AG04450 (cell line): Measurements from ENCODE around the gene NAA80. TPM values are rescaled to one million over a fixed set of nuclear protein-coding genes. Genes with fewer than 3 reads are reported as not detected.
A peak's percentile ranks its signal among the peaks of the same experiment; 100 is the strongest.

ENCODE experiments used
- CTCF ChIA-PET: fragments of 300-600, 350-600 bp; formaldehyde crosslinking; extraction: SDS; loops from one replicate; lab custom pipeline; 2022; ENCODE audit warnings: antibody characterized with exemption, inconsistent platforms; lab: Charles Lee
- POLR2A ChIA-PET: fragments of 350-600 bp; formaldehyde crosslinking; extraction: SDS; loops from one replicate; lab custom pipeline; 2021; ENCODE audit warnings: antibody characterized with exemption, inconsistent platforms; lab: Yijun Ruan, JAX
- DNase-seq: peaks from one replicate; pipeline ENCODE4 v3.0.0-alpha.2; 2011; ENCODE audit warnings: low read depth, low spot score
- H3K27ac ChIP-seq: one replicate; pipeline ENCODE4 v1.5.1; 2012; ENCODE audit warnings: low read depth, low read length, control low read depth
- H3K27me3 ChIP-seq: one replicate; pipeline ENCODE4 v1.6.0; 2012; ENCODE audit warnings: low read length; ENCODE audit not compliant: control insufficient read depth, insufficient read depth
- H3K4me3 ChIP-seq: 2 replicates; pipeline ENCODE4 v1.5.1; 2011; ENCODE audit warnings: mild to moderate bottlenecking, low read depth, low read length, control low read depth
- H3K9me3 ChIP-seq: 2 replicates; pipeline ENCODE4 v1.5.1; 2012; ENCODE audit warnings: low read length; ENCODE audit not compliant: control insufficient read depth, insufficient read depth
- polyA plus RNA-seq: library from polyadenylated mRNA; depleted of rRNA; stranded (reverse); fragments of >200 nt; gene quantifications from 2 replicates; pipeline ENCODE4 v1.2.3, GENCODE V29; 2011
- TF ChIP-seq, protein P1 (sequence below): IDR thresholded peaks from 2 replicates; pipeline ENCODE4 v1.5.1; 2011; ENCODE audit warnings: low read depth, low read length, control low read depth, inconsistent platforms

The NAA80 gene
- polyA plus RNA-seq, 1 experiment, result 2.0 TPM

DNA sequence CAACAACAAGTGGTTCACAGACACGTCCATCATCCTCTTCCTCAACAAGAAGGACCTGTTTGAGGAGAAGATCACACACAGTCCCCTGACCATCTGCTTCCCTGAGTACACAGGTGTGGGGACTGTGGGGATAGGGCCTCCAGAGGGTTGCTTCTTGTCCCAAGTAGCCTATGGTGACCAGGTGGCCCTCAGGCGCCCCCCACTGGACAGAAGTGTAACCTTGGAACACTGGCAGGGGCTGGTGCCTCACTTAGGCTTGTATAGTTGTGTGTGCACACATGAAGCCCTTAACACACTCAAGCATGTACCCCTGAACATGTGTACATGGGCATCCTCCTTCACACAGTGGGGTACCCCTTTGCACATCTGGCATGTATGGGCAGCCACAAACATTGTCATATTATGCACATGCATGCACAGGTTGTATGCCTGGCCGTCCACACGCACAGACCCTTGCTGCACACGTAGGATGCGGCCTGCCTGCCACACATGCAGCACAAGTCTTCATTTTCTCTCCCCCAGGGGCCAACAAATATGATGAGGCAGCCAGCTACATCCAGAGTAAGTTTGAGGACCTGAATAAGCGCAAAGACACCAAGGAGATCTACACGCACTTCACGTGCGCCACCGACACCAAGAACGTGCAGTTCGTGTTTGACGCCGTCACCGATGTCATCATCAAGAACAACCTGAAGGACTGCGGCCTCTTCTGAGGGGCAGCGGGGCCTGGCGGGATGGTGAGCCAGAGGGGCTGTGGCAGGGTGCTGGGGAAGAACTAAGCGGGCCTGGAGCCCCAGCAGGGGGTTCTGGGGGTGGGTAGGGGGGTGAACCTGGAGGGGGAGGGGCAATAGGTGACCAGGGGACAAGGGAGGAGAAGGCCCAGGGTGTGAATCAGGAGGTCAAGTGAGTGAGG, 42.0 kb downstream of the NAA80 start:
- no peak overlapping the region for H3K27ac ChIP-seq
- H3K9me3 ChIP-seq, result no peaks in the 10 kb centered on the region; the same call in 1 of the 2 replicates
- no peak for DNase-seq
- no peak overlapping the region for H3K4me3 ChIP-seq
- CTCF ChIA-PET, result interaction anchor here (0.6 to 4.8 kb wide), 9 partner anchors 7 to 69 kb away, joined by 3 to 35 read pairs (median 6); no protein-coding TSS in a partner anchor
- no peaks in the 10 kb centered on the region for H3K27me3 ChIP-seq
- POLR2A ChIA-PET, result interaction anchor here (1.1 kb wide), 1 partner anchor 12 kb away, joined by 3 read pairs; the partner anchor contains the start of gene SEMA3B
- TF ChIP-seq, protein P1, sequence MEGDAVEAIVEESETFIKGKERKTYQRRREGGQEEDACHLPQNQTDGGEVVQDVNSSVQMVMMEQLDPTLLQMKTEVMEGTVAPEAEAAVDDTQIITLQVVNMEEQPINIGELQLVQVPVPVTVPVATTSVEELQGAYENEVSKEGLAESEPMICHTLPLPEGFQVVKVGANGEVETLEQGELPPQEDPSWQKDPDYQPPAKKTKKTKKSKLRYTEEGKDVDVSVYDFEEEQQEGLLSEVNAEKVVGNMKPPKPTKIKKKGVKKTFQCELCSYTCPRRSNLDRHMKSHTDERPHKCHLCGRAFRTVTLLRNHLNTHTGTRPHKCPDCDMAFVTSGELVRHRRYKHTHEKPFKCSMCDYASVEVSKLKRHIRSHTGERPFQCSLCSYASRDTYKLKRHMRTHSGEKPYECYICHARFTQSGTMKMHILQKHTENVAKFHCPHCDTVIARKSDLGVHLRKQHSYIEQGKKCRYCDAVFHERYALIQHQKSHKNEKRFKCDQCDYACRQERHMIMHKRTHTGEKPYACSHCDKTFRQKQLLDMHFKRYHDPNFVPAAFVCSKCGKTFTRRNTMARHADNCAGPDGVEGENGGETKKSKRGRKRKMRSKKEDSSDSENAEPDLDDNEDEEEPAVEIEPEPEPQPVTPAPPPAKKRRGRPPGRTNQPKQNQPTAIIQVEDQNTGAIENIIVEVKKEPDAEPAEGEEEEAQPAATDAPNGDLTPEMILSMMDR, result peak; percentile 64

DNA sequence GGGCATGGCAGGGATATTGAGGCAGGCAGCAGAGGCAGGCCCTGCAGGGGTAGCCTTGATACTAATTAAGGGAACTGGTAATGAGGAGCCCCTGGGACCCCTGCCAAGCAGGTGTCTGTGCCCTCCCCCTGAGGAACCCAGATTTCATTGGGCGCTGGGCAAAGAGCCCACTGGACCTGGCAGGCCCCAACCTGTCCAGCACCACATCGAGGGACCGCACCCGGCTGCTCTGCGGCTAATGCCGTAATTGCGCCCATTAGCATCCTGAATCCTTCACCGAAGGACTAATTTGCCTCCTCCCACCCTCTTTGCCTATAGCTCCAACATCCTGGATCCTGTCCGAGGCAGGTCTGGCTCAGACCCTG, 44.0 kb downstream of the NAA80 start:
- POLR2A ChIA-PET, result no interaction called here
- no peaks in the 10 kb centered on the region for H3K27me3 ChIP-seq

DNA sequence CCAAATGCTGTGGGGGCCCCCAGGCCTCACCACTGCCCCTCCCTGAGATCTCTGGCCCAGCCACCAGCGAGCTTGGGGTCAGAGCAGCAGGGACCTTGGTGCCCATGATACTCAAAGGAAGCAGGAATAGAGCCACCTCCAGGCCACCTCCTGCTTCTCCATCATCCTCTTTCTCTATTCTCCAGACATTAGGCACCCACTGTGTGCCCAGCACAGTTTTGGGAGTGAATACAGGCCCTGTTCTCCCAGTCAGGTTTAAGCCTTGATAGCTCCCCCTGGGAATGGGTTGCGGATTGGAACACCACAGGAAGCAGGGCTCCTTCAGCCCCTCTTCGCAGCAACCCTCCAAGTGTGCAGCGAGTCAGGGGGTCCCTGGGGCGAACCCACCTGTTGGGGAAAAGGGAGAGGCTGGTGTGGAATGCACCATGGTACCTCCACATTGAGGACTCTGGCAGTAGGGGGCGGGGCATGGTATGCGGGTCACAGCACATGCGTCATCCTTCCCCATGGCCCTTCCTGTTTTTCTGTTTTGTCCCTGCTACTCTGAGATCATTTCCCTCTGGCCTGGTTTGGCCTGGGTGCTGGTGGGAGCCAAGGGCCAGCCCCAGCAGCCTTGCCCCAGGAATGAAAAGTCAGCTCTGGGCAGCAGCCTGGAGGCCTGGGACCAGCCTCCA, 44.5 kb downstream of the NAA80 start:
- Histone ChIP-seq H3K4me3 (no peak overlapping the region), H3K27me3 (no peaks in the 10 kb centered on the region), H3K27ac (peak overlapping the region; percentile 39), H3K9me3 (no peaks in the 10 kb centered on the region; the same call in 1 of the 2 replicates)
- DNase-seq, result no peak
- TF ChIP-seq, protein P1, result no peak
- ChIA-PET POLR2A (no interaction called here), CTCF (interaction anchor here (0.6 to 1.7 kb wide), 2 partner anchors 8 to 28 kb away, joined by 6 to 8 read pairs; no protein-coding TSS in a partner anchor)

More for the DNA sequence above, 44.0 kb downstream of the NAA80 start:
- DNase-seq, result no peak
- Histone ChIP-seq H3K9me3 (no peaks in the 10 kb centered on the region; the same call in 1 of the 2 replicates), H3K4me3 (no peak overlapping the region), H3K27ac (peak overlapping the region; percentile 39)
- TF ChIP-seq, protein P1, result no peak
- CTCF ChIA-PET, result interaction anchor here (0.6 to 1.9 kb wide), 5 partner anchors 9 to 583 kb away, joined by 4 to 8 read pairs (median 6); no protein-coding TSS in a partner anchor

DNA sequence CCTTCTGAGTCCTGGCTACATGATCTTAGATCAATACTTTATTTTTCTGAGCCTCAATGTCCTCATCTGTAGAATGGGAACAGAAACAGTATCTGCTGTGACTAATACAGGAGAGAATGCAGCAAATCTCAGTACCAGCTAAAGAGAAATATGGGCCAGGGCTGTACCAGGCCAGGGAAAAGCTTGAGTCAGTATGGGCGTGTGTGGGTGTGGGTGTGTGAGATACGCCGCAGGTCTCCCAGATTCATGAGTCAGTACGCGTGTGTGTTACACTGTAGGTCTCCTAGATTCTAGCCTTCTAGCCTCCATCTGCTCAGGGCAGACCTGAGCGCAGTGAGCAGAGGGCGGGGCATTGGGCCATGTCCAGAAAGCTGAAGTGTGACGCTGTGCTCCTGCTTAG, 48.0 kb downstream of the NAA80 start:
- no peak overlapping the region for H3K4me3 ChIP-seq
- H3K27ac ChIP-seq, result peak overlapping the region; percentile 47
- TF ChIP-seq, protein P1, result no peak
- POLR2A ChIA-PET, result interaction anchor here (0.6 to 3.4 kb wide), 4 partner anchors 9 to 24 kb away, joined by 3 to 10 read pairs (median 5); no protein-coding TSS in a partner anchor
- no peak for DNase-seq
- no peaks in the 10 kb centered on the region for H3K27me3 ChIP-seq
- no peaks in the 10 kb centered on the region; the same call in 1 of the 2 replicates for H3K9me3 ChIP-seq
- CTCF ChIA-PET, result interaction anchor here (0.5 to 4.2 kb wide), 4 partner anchors 8 to 96 kb away, joined by 3 to 31 read pairs (median 6); no protein-coding TSS in a partner anchor
